HCT116 (cell line): ENCODE measurements around the gene TEX2. TPM values are rescaled to one million over a fixed set of nuclear protein-coding genes. Genes with fewer than 3 reads are reported as not detected.

Source experiments
- ATAC-seq: fragments of 200-7000 bp; cut with Tn5 transposase; 2 replicates; pipeline ENCODE4 v1.9.1; 2020; ENCODE audit warnings: mild to moderate bottlenecking, moderate library complexity
- BruUV-seq: library from RNA; stranded (reverse); fragments of 400-500 nt; replicated peaks from 2 replicates; lab custom pipeline; 2021; lab: Mats Ljungman, UMichigan
- CTCF ChIA-PET: fragments of 300-600 bp; sonication (Branson Sonifier 250); formaldehyde crosslinking; loops from one replicate; lab custom pipeline; 2021; ENCODE audit warnings: antibody characterized with exemption; lab: Charles Lee
- POLR2A ChIA-PET: fragments of 300-600, 350-600 bp; sonication (Branson Sonifier 250); formaldehyde crosslinking; loops from one replicate; lab custom pipeline; 2021; ENCODE audit warnings: antibody characterized with exemption; lab: Charles Lee
- RAD21 ChIA-PET, 2 experiments: fragments of 300-600 bp; sonication (Branson Sonifier 250); formaldehyde crosslinking; loops; one replicate each; lab custom pipeline; 2023; ENCODE audit warnings: low total read pairs in 2 of 2; ENCODE audit not compliant: uncharacterized antibody in 2 of 2, unreplicated experiment in 2 of 2, low non-redundant PET in 1 of 2; lab: Charles Lee
- DNase-seq: peaks from one replicate; pipeline ENCODE4 v3.0.0-alpha.2; 2010; ENCODE audit warnings: low read depth, low spot score
- H2AFZ ChIP-seq: fragments of 200-600 bp; shearing (Covaris generic), sonication (generic); 2 replicates; pipeline ENCODE4 v1.6.1; 2017; ENCODE audit warnings: low read depth, mixed run types, mixed read lengths, antibody characterized with exemption, low read length; ENCODE audit not compliant: poor library complexity, severe bottlenecking
- H3K27ac ChIP-seq: 2 replicates; pipeline ENCODE4 v1.5.1; 2012; ENCODE audit warnings: low read depth, low read length
- H3K27me3 ChIP-seq: fragments of 200-600 bp; sonication (generic); 2 replicates; pipeline ENCODE4 v1.6.1; 2016; ENCODE audit warnings: mixed run types, low read length, mixed read lengths; ENCODE audit not compliant: insufficient read depth
- H3K36me3 ChIP-seq, 2 experiments: fragments of 200-500 bp in 1 of 2; fragments of 200-600 bp in 1 of 2; sonication (Bioruptor generic) in 1 of 2; sonication (generic) in 1 of 2; 2 replicates each; pipeline versions ENCODE4 v1.5.1 to v1.6.1; 2014 to 2016; ENCODE audit warnings: low read length in 2 of 2, inconsistent platforms in 1 of 2, mixed read lengths in 1 of 2, mixed run types in 1 of 2; ENCODE audit not compliant: insufficient read depth in 2 of 2, control insufficient read depth in 1 of 2
- H3K4me1 ChIP-seq, 2 experiments: fragments of 200-600 bp in 1 of 2; sonication (generic) in 1 of 2; 2 replicates each; pipeline versions ENCODE4 v1.5.1 to v1.6.1; 2012 to 2017; ENCODE audit warnings: low read length in 2 of 2, inconsistent platforms in 1 of 2, mild to moderate bottlenecking in 1 of 2, mixed read lengths in 1 of 2, mixed run types in 1 of 2, moderate library complexity in 1 of 2; ENCODE audit not compliant: insufficient read depth in 2 of 2, control insufficient read depth in 1 of 2
- H3K4me2 ChIP-seq: fragments of 200-600 bp; sonication (generic); 2 replicates; pipeline ENCODE4 v1.6.1; 2017; ENCODE audit warnings: mixed run types, low read length, mixed read lengths
- H3K4me3 ChIP-seq, 2 experiments: fragments of 200-600 bp in 1 of 2; sonication (generic) in 1 of 2; replicated peaks in 1 of 2; 2 replicates each; pipeline ENCODE4 v1.5.1; 2011 to 2016; ENCODE audit warnings: low read length in 2 of 2, control low read depth in 1 of 2, low read depth in 1 of 2, mild to moderate bottlenecking in 1 of 2, mixed read lengths in 1 of 2, mixed run types in 1 of 2
- H3K79me2 ChIP-seq: fragments of 200-600 bp; sonication (generic); 2 replicates; pipeline ENCODE4 v1.6.1; 2017; ENCODE audit warnings: mild to moderate bottlenecking, mixed run types, low read length, moderate library complexity, mixed read lengths; ENCODE audit not compliant: insufficient read depth
- H3K9ac ChIP-seq: fragments of 200-600 bp; sonication (generic); 2 replicates; pipeline ENCODE4 v1.6.1; 2016; ENCODE audit warnings: low read length, mixed read lengths
- H3K9me2 ChIP-seq: fragments of 200-600 bp; sonication (generic), shearing (Covaris generic); 2 replicates; pipeline ENCODE4 v1.6.1; 2017; ENCODE audit warnings: mixed run types, mild to moderate bottlenecking, moderate library complexity; ENCODE audit not compliant: insufficient read depth
- H3K9me3 ChIP-seq, 2 experiments: fragments of 200-500 bp in 1 of 2; fragments of 200-600 bp in 1 of 2; sonication (Bioruptor generic) in 1 of 2; sonication (generic) in 1 of 2; 2 replicates each; pipeline ENCODE4 v1.6.1; 2014 to 2017; ENCODE audit warnings: low read length in 2 of 2, mixed read lengths in 2 of 2, inconsistent platforms in 1 of 2, low read depth in 1 of 2, mild to moderate bottlenecking in 1 of 2, mixed run types in 1 of 2, moderate library complexity in 1 of 2; ENCODE audit not compliant: control insufficient read depth in 1 of 2, insufficient read depth in 1 of 2
- H4K20me1 ChIP-seq: fragments of 200-600 bp; sonication (generic), shearing (Covaris generic); 2 replicates; pipeline ENCODE4 v1.6.1; 2017; ENCODE audit warnings: mixed run types, mild to moderate bottlenecking, moderate library complexity; ENCODE audit not compliant: insufficient read depth
- ATF3 ChIP-seq: IDR thresholded peaks from 2 replicates; pipeline ENCODE4 v1.6.1; 2012
- CBX3 ChIP-seq: IDR thresholded peaks from 2 replicates; pipeline ENCODE4 v1.6.1; 2012; ENCODE audit warnings: low read depth
- EGR1 ChIP-seq: IDR thresholded peaks from 2 replicates; pipeline ENCODE4 v1.6.1; 2012; ENCODE audit warnings: low read depth
- ELF1 ChIP-seq: IDR thresholded peaks from 2 replicates; pipeline ENCODE4 v1.6.1; 2012; ENCODE audit warnings: low read depth, borderline replicate concordance
- EZH2 ChIP-seq: fragments of 200-600 bp; sonication (generic); IDR thresholded peaks from 2 replicates; pipeline ENCODE4 v1.6.1; 2017; ENCODE audit warnings: antibody characterized with exemption, mixed run types
- EZH2phosphoT487 ChIP-seq: fragments of 200-600 bp; IDR thresholded peaks from 2 replicates; pipeline ENCODE4 v1.6.1; 2018; ENCODE audit warnings: antibody characterized with exemption, borderline replicate concordance
- MAX ChIP-seq: IDR thresholded peaks from 2 replicates; pipeline ENCODE4 v1.6.1; 2012
- REST ChIP-seq: IDR thresholded peaks from 2 replicates; pipeline ENCODE4 v1.6.1; 2012; ENCODE audit warnings: low read depth
- SIN3A ChIP-seq: IDR thresholded peaks from 2 replicates; pipeline ENCODE4 v1.6.1; 2012; ENCODE audit warnings: low read depth
- SP1 ChIP-seq: IDR thresholded peaks from 2 replicates; pipeline ENCODE4 v1.6.1; 2012; ENCODE audit warnings: low read depth
- YY1 ChIP-seq: IDR thresholded peaks from 2 replicates; pipeline ENCODE4 v1.6.1; 2011; ENCODE audit warnings: low read length, low read depth, moderate library complexity, mild to moderate bottlenecking; ENCODE audit not compliant: insufficient replicate concordance; ENCODE audit errors: extremely low read depth
- ZBTB33 ChIP-seq: IDR thresholded peaks from 2 replicates; pipeline ENCODE4 v1.6.1; 2011; ENCODE audit warnings: mild to moderate bottlenecking, low read length, moderate library complexity; ENCODE audit not compliant: insufficient replicate concordance; ENCODE audit errors: extremely low read depth
- ZNF274 ChIP-seq: fragments of 200-500 bp; sonication (Bioruptor generic); IDR thresholded peaks from 2 replicates; pipeline ENCODE4 v1.6.1; 2014; ENCODE audit warnings: mild to moderate bottlenecking, low read depth, low read length, inconsistent platforms
- intact Hi-C: fragments of 100-400 bp; cut with micrococcal nuclease; formaldehyde crosslinking; loops from 2 replicates; pipeline ENCODE4 v1.10.0; 2022
- total RNA-seq: library from RNA; stranded (reverse); gene quantifications from one replicate; pipeline ENCODE4 v1.2.1, GENCODE V29; 2021; ENCODE audit not compliant: unreplicated experiment

Gene TEX2
- total RNA-seq, 1 experiment from 2014 or later: 24.6 TPM

- Histone ChIP-seq H3K4me1 (peaks cover 4 to 10% of the 10 kb centered on the region in 2 experiments; a peak in 2 of 4 replicates), H3K27me3 (no peaks in the 10 kb centered on the region), H3K79me2 (peaks cover 10% of the 10 kb centered on the region), H3K27ac (no peak overlapping the region), H2AFZ (no peak overlapping the region), H3K4me2 (no peak overlapping the region), H3K36me3 (peaks cover 0 to 4% of the 10 kb centered on the region in 2 experiments; a peak in 1 of 4 replicates), H3K9me2 (no peaks in the 10 kb centered on the region), H3K4me3 (no peak overlapping the region), H3K9me3 (no peaks in the 10 kb centered on the region), H3K9ac (no peak overlapping the region), H4K20me1 (no peaks in the 10 kb centered on the region)
- ChIA-PET RAD21 (no interaction called here), POLR2A (no interaction called here), CTCF (interaction anchor here (0.8 kb wide), 1 partner anchor 9 kb away, joined by 3 read pairs; no protein-coding TSS in a partner anchor)
- BruUV-seq: no TSS peak
- TF ChIP-seq YY1 (no peak), MAX (no peak), SP1 (no peak), EGR1 (no peak), CBX3 (no peak), ZBTB33 (no peak), SIN3A (no peak), ATF3 (no peak), EZH2 (no peak), ZNF274 (no peak), REST (no peak), EZH2phosphoT487 (no peak), ELF1 (no peak)
- no peak for ATAC-seq
- DNase-seq: no peak
- intact Hi-C loops: no loop called here
These were observed 48.1 kb downstream of the TEX2 start for GRCh38 chr17:64214950-64215349.
